Panc1 (cell line): Measurements from ENCODE around the gene LINGO3. TPM values are rescaled to one million over a fixed set of nuclear protein-coding genes. Genes with fewer than 3 reads are reported as not detected.

Experiments
- ATAC-seq: fragments of 200-7000 bp; cut with Tn5 transposase; 2 replicates; pipeline ENCODE4 v1.9.1; 2020; ENCODE audit warnings: mild to moderate bottlenecking, moderate library complexity
- BruUV-seq: library from RNA; stranded (reverse); fragments of 400-500 nt; replicated peaks from 2 replicates; lab custom pipeline; 2021; lab: Mats Ljungman, UMichigan
- CTCF ChIA-PET: fragments of 300-600 bp; sonication (Branson Sonifier 250); formaldehyde crosslinking; loops from one replicate; lab custom pipeline; 2022; ENCODE audit warnings: antibody characterized with exemption; lab: Charles Lee
- POLR2A ChIA-PET: fragments of 300-600 bp; sonication (Branson Sonifier 250); formaldehyde crosslinking; loops from one replicate; lab custom pipeline; 2022; ENCODE audit warnings: antibody characterized with exemption; lab: Charles Lee
- DNase-seq: peaks from one replicate; pipeline ENCODE4 v3.0.0-alpha.2; 2010; ENCODE audit warnings: low read depth, low spot score
- H3K27ac ChIP-seq: 2 replicates; pipeline ENCODE4 v1.5.1; 2011; ENCODE audit warnings: mild to moderate bottlenecking, low read length, inconsistent platforms
- H3K27me3 ChIP-seq: fragments of 200-500 bp; sonication (Bioruptor generic); 2 replicates; pipeline ENCODE4 v1.6.0; 2014; ENCODE audit warnings: low read length, inconsistent platforms; ENCODE audit not compliant: control insufficient read depth, insufficient read depth
- H3K36me3 ChIP-seq: fragments of 200-500 bp; sonication (Bioruptor generic); 2 replicates; pipeline ENCODE4 v1.5.1; 2014; ENCODE audit warnings: inconsistent platforms, mild to moderate bottlenecking, low read length, moderate library complexity; ENCODE audit not compliant: control insufficient read depth, insufficient read depth
- H3K4me1 ChIP-seq: 2 replicates; pipeline ENCODE4 v1.5.1; 2011; ENCODE audit warnings: inconsistent platforms, mild to moderate bottlenecking, low read length, moderate library complexity; ENCODE audit not compliant: control insufficient read depth, insufficient read depth
- H3K4me3 ChIP-seq, 2 experiments: 2 replicates each; pipeline ENCODE4 v1.5.1; 2011 to 2012; ENCODE audit warnings: low read depth in 2 of 2, low read length in 2 of 2, mild to moderate bottlenecking in 2 of 2, inconsistent platforms in 1 of 2, moderate library complexity in 1 of 2
- H3K9me3 ChIP-seq: fragments of 200-500 bp; sonication (Bioruptor generic); 2 replicates; pipeline ENCODE4 v1.5.1; 2014; ENCODE audit warnings: low read depth, mild to moderate bottlenecking, inconsistent platforms, low read length, moderate library complexity; ENCODE audit not compliant: control insufficient read depth, insufficient read depth
- CTCF ChIP-seq: fragments of 450-650 bp; IDR thresholded peaks from 2 replicates; pipeline ENCODE4 v1.5.1; 2017; ENCODE audit warnings: mild to moderate bottlenecking
- POLR2AphosphoS5 ChIP-seq: IDR thresholded peaks from 2 replicates; pipeline ENCODE4 v1.6.1; 2012; ENCODE audit warnings: mild to moderate bottlenecking, low read depth, low read length, moderate library complexity
- REST ChIP-seq, 2 experiments: IDR thresholded peaks; 2 replicates each; pipeline ENCODE4 v1.6.1; 2011 to 2012; ENCODE audit warnings: low read depth in 2 of 2, control low read depth in 1 of 2, low read length in 1 of 2, mild to moderate bottlenecking in 1 of 2, moderate library complexity in 1 of 2; ENCODE audit not compliant: insufficient read depth in 1 of 2
- SIN3A ChIP-seq: IDR thresholded peaks from 2 replicates; pipeline ENCODE4 v1.6.1; 2012; ENCODE audit warnings: low read depth, mild to moderate bottlenecking, low read length, moderate library complexity, borderline replicate concordance; ENCODE audit not compliant: insufficient read depth
- TCF7L2 ChIP-seq: IDR thresholded peaks from 2 replicates; pipeline ENCODE4 v1.6.1; 2011; ENCODE audit warnings: mild to moderate bottlenecking, low read depth, low read length, inconsistent platforms
- in situ Hi-C: cut with HindIII; loops from 2 replicates; pipeline ENCODE4 v1.10.0; 2016; ENCODE audit warnings: low sequenced_read_pairs, low pct_unique_long_range_greater_than_20kb
- intact Hi-C: fragments of 100-400 bp; cut with micrococcal nuclease; formaldehyde crosslinking; loops from one replicate; pipeline ENCODE4 v1.10.0; 2022; ENCODE audit not compliant: unreplicated experiment
- total RNA-seq: library from RNA; stranded (reverse); gene quantifications from one replicate; pipeline ENCODE4 v1.2.1, GENCODE V29; 2021; ENCODE audit not compliant: unreplicated experiment

Gene LINGO3
- total RNA-seq, 1 experiment from 2014 or later, result 0.13 TPM

GRCh38 chr19:2340496-2341243 lies 32.7 kb upstream of the LINGO3 start:
- H3K27ac ChIP-seq, result no peak overlapping the region
- ATAC-seq, result no peak
- no peaks in the 10 kb centered on the region for H3K36me3 ChIP-seq
- DNase-seq, result no peak
- intact Hi-C loops (no loop called here), in situ Hi-C loops (no loop called here)
- H3K4me3 ChIP-seq, result no peak overlapping the region
- TF ChIP-seq POLR2AphosphoS5, result no peak
- no peak for TF ChIP-seq CTCF
- TF ChIP-seq TCF7L2, result no peak
- TF ChIP-seq REST (IDR thresholded peaks at IDR 0.05; ENCODE audit: insufficient read depth in 1 of 2, low read depth in 2 of 2, low read length in 1 of 2), result no peak
- no peak for TF ChIP-seq SIN3A
- ChIA-PET CTCF (no interaction called here), POLR2A (no interaction called here)
- BruUV-seq, result no TSS peak
- H3K27me3 ChIP-seq, result no peaks in the 10 kb centered on the region
- H3K4me1 ChIP-seq, result no peaks in the 10 kb centered on the region
- no peaks in the 10 kb centered on the region for H3K9me3 ChIP-seq

- no peaks in the 10 kb centered on the region for H3K4me1 ChIP-seq
- POLR2A ChIA-PET, result no interaction called here
- CTCF ChIA-PET, result no interaction called here
- no peaks in the 10 kb centered on the region for H3K36me3 ChIP-seq
- H3K27ac ChIP-seq, result no peak overlapping the region
- no peak overlapping the region for H3K4me3 ChIP-seq
- in situ Hi-C loops (no loop called here), intact Hi-C loops (no loop called here)
- H3K9me3 ChIP-seq, result no peaks in the 10 kb centered on the region
- no TSS peak for BruUV-seq
- ATAC-seq (no peak), DNase-seq (no peak)
- H3K27me3 ChIP-seq, result no peaks in the 10 kb centered on the region
- no peak for TF ChIP-seq CTCF
- no peak for TF ChIP-seq SIN3A
- no peak for TF ChIP-seq POLR2AphosphoS5
- TF ChIP-seq REST (IDR thresholded peaks at IDR 0.05; ENCODE audit: insufficient read depth in 1 of 2, low read depth in 2 of 2, low read length in 1 of 2), result no peak
- no peak for TF ChIP-seq TCF7L2
These were observed 31.8 kb upstream of the LINGO3 start for GRCh38 chr19:2339644-2340310.
